Stomach smooth muscle (tissue), 2 donors: ENCODE measurements around the gene RNASEH2C.
"Not testable (repeated sequence)": the region's sequence is repeated elsewhere in the genome, so short reads cannot be mapped to it uniquely, and the experiment has no call there.

Experiments used
- H3K27ac ChIP-seq: one replicate; pipeline ENCODE4 v1.7.0; 2013; ENCODE audit warnings: mild to moderate bottlenecking, low read length, inconsistent platforms
- H3K27me3 ChIP-seq, 2 donors: one replicate each; pipeline ENCODE4 v1.7.0; 2013; ENCODE audit warnings: low read length in 2 of 2; ENCODE audit not compliant: insufficient read depth in 2 of 2, control insufficient read depth in 1 of 2
- H3K36me3 ChIP-seq, 2 donors: one replicate each; pipeline ENCODE4 v1.7.0; 2013; ENCODE audit warnings: low read length in 2 of 2; ENCODE audit not compliant: control insufficient read depth in 2 of 2, insufficient read depth in 2 of 2
- H3K4me1 ChIP-seq: one replicate; pipeline ENCODE4 v1.7.0; 2013; ENCODE audit warnings: low read length; ENCODE audit not compliant: control insufficient read depth, insufficient read depth
- H3K4me3 ChIP-seq, 2 donors: one replicate each; pipeline ENCODE4 v1.7.0; 2013; ENCODE audit warnings: low read length in 2 of 2
- H3K9ac ChIP-seq, 2 donors: one replicate each; pipeline ENCODE4 v1.7.0; 2013; ENCODE audit warnings: low read length in 2 of 2, mild to moderate bottlenecking in 1 of 2
- H3K9me3 ChIP-seq, 2 donors: one replicate each; pipeline ENCODE4 v1.7.0; 2013; ENCODE audit warnings: low read length in 2 of 2; ENCODE audit not compliant: control insufficient read depth in 2 of 2
- donor health status: healthy.
- donor health status: Pancreatic carcinoma.

RNASEH2C gene

DNA sequence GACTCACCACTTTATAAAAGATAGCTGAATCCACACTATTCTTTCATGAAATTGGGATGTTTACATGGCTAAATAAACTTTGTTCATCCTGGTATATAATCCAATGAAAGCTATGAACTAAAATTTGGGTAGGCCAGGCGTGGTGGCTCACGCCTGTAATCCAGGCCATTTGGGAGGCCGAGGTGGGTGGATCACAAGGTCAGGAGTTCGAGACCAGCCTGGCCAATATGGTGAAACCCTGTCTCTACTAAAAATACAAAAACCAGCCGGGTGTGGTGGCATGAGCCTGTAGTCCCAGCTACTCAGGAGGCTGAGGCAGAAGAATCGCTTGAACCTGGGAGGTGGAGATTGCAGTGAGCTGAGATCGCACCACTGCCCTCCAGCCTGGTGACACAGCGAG, 28.8 kb downstream of the RNASEH2C start:
- H3K27ac ChIP-seq, H3K9me3 ChIP-seq, H3K9ac ChIP-seq, H3K36me3 ChIP-seq, H3K4me1 ChIP-seq, H3K4me3 ChIP-seq, H3K27me3 ChIP-seq: not testable (repeated sequence)

DNA sequence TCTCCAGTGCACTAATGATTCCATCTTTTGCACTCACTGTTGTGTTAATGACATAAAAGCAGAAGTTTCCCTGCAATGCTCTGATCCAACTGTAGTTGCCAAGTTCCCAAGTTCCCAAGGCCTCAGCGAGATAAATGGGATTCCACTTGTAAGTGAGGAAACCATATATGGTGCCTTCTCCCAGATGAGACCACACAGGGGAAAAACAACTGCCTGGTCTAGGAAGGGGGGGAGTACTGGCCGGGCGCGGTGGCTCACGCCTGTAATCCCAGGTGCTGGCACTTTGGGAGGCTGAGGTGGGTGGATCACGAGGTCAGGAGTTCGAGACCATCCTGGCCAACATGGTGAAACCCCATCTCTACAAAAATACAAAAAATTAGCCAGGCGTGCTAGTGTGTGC, 34.6 kb downstream of the RNASEH2C start:
- Histone ChIP-seq H3K4me3 (no peak overlapping the region), H3K27ac (peak overlapping the region; percentile 76), H3K9me3 (no peaks in the 10 kb centered on the region), H3K9ac (no peak overlapping the region), H3K36me3 (no peaks in the 10 kb centered on the region), H3K4me1 (peaks cover 10% of the 10 kb centered on the region), H3K27me3 (no peaks in the 10 kb centered on the region)

DNA sequence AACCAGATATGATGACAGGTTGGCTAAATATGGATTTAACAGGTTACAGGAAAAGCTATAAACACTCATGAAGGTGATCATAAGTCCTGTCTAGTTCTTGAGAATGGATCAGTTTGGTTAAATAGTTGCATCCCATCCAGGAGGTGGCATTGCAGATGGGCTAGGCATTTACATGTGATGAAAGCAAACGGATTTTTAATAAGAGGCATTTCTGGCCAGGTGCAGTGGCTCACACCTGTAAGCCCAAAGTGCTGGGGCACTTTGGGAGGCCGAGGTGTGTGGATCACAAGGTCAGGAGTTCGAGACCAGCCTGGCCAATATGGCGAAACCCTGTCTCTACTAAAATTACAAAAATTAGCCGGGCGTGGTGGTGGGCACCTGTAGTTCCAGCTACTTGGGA, 37.1 kb downstream of the RNASEH2C start:
- H3K36me3 ChIP-seq, H3K9me3 ChIP-seq, H3K9ac ChIP-seq, H3K4me3 ChIP-seq, H3K4me1 ChIP-seq, H3K27me3 ChIP-seq, H3K27ac ChIP-seq: not testable (repeated sequence)

DNA sequence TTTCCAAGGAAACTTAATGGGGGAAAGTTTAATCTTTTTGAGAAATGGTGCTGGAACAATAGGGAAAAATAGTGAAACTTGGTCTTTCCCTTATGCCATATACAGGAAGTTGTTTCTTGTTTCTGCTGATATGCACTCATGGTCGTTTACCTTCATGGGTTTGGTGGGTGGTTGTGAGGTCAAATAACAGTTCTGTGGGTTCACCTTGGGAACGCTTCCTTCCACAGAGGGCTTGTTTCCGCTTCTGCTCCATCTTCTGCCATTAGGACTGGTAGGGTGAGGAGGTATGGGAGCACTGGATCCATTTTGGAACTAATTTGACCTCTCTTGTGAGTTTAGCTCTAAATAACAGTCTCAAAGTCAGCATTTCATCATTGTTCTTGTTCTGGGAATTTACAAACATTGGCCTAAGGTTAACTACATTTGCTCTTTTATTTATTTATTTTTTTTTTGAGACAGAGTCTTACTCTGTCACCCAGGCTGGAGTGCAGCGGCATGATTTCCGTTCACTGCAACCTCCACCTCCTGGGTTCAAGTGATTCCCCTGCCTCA, 40.3 kb downstream of the RNASEH2C start:
- H3K36me3 ChIP-seq: no peaks in the 10 kb centered on the region
- no peaks in the 10 kb centered on the region for H3K9me3 ChIP-seq
- H3K4me3 ChIP-seq: no peak overlapping the region
- H3K4me1 ChIP-seq: no peaks in the 10 kb centered on the region
- no peak overlapping the region for H3K27ac ChIP-seq
- H3K9ac ChIP-seq: no peak overlapping the region
- no peaks in the 10 kb centered on the region for H3K27me3 ChIP-seq

DNA sequence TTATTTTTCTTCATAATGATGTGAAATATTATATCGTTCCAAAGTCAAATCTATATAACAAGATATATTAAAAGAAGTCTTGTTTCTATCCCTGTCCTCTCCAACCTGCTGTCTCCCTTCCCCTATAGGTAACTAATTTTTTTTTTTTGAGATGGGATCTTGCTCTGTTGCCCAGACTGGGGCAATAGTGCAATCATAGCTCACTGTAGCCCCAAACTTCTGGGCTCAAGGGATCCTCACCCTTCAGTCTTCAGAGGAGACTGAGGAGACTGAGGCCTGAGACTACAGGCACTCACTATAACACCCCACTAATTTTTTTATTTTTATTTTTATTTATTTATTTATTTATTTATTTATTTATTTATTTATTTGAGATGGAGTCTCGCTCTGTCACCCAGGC, 47.6 kb downstream of the RNASEH2C start:
- Histone ChIP-seq H3K4me1 (no peaks in the 10 kb centered on the region), H3K27ac (no peak overlapping the region), H3K9me3 (no peaks in the 10 kb centered on the region)

DNA sequence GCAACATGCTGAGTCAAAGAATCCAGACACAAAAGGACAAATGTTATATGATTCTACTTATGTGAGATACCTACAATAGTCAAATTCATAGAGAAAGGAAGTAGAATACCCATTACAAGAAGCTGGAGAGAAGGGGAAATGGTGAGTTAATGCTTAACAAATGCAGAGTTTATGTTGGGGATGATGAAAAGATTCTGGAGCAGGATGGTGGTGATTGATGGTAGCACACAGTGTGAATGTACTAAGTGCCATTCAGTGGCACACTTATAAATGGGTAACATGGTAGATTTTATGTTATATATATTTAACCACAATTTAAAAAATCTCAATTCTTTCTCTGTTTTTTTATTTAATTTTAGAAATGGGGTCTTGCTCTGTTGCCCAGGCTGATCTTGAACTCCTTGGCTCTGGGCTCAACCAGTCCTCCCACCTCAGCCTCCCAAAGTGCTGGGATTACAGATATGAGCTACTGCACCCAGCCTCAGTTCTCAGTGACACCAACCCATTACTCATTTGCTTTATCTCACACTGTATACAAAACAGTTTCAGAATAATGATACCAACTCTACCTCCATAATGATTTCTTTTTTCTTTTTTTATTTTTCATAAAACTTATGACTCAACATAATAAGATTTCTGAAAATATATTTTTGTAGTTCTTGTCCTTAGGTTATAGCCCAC, 48.3 kb downstream of the RNASEH2C start:
- Histone ChIP-seq H3K9ac (no peak overlapping the region), H3K4me1 (no peaks in the 10 kb centered on the region), H3K4me3 (no peak overlapping the region), H3K27ac (no peak overlapping the region), H3K9me3 (no peaks in the 10 kb centered on the region), H3K36me3 (no peaks in the 10 kb centered on the region), H3K27me3 (no peaks in the 10 kb centered on the region)

More for the DNA sequence above, 47.6 kb downstream of the RNASEH2C start:
- no peak overlapping the region for H3K4me3 ChIP-seq
- H3K9ac ChIP-seq: no peak overlapping the region
- no peaks in the 10 kb centered on the region for H3K36me3 ChIP-seq
- H3K27me3 ChIP-seq: no peaks in the 10 kb centered on the region
